ENCODE results near the gene VEZT.

DNA sequence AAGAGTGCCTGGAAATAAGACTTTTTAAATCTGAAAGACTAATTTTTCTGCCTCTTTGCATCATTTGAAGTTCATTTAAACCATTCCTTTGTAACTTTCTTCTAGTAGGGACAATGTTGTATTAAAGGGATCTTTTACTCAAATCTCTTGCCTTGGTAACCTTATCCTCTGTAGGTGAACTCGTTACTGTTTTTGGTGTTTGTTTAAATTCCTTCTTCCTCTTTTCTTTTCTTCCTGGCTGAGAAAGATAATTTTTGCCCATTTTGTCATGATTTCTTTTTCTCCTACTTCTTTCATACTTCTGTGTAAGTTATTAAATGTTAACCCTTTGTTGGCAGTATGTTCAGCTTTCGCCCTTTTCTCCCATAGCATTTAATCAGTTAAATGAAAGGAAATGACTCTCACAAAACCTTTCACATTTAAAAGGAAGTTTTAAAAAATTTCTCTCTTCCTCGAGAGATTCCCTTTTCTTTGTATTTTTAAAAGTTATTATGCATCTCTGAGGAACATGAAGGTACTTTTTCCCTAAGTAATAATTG is 10.3 kb downstream of the VEZT start:
- TF ChIP-seq POLR2AphosphoS5 (IDR thresholded peaks at IDR 0.05) = no peak
- TF ChIP-seq, protein P1, sequence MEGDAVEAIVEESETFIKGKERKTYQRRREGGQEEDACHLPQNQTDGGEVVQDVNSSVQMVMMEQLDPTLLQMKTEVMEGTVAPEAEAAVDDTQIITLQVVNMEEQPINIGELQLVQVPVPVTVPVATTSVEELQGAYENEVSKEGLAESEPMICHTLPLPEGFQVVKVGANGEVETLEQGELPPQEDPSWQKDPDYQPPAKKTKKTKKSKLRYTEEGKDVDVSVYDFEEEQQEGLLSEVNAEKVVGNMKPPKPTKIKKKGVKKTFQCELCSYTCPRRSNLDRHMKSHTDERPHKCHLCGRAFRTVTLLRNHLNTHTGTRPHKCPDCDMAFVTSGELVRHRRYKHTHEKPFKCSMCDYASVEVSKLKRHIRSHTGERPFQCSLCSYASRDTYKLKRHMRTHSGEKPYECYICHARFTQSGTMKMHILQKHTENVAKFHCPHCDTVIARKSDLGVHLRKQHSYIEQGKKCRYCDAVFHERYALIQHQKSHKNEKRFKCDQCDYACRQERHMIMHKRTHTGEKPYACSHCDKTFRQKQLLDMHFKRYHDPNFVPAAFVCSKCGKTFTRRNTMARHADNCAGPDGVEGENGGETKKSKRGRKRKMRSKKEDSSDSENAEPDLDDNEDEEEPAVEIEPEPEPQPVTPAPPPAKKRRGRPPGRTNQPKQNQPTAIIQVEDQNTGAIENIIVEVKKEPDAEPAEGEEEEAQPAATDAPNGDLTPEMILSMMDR (IDR thresholded peaks at IDR 0.05) = no peak
- no peak for TF ChIP-seq POLR2A (IDR thresholded peaks at IDR 0.05)

All from suprapubic skin (tissue), 4 donors.